WTC11 (cell line): Measurements from ENCODE around the gene CCDC126. TPM values are rescaled to one million over a fixed set of nuclear protein-coding genes. Genes with fewer than 3 reads are reported as not detected.

Experiments used
- ATAC-seq: fragments of 200-7000 bp; cut with Tn5 transposase; 2 replicates; pipeline ENCODE4 v1.10.0; 2021; ENCODE audit warnings: mild to moderate bottlenecking, moderate library complexity
- CTCF ChIA-PET: fragments of 300-600 bp; sonication (Branson Sonifier 250); formaldehyde crosslinking; loops from one replicate; lab custom pipeline; 2021; ENCODE audit warnings: antibody characterized with exemption; lab: Charles Lee
- POLR2A ChIA-PET: fragments of 350-600 bp; sonication (Branson Sonifier 250); formaldehyde crosslinking; loops from one replicate; lab custom pipeline; 2021; ENCODE audit warnings: antibody characterized with exemption; lab: Charles Lee
- DNase-seq: peaks from one replicate; pipeline ENCODE4 v3.0.0; 2021; ENCODE audit warnings: low spot score
- H3K27ac Mint-ChIP-seq: 2 replicates; pipeline ENCODE4 v1.8.0; 2021; ENCODE audit warnings: mixed read lengths
- H3K27me3 Mint-ChIP-seq: 2 replicates; pipeline ENCODE4 v1.8.0; 2021; ENCODE audit warnings: low read depth, mild to moderate bottlenecking, moderate library complexity, mixed read lengths
- H3K36me3 Mint-ChIP-seq: 2 replicates; pipeline ENCODE4 v1.8.0; 2021; ENCODE audit warnings: mixed read lengths
- H3K4me1 Mint-ChIP-seq: 2 replicates; pipeline ENCODE4 v1.8.0; 2022; ENCODE audit warnings: mixed read lengths
- H3K4me3 Mint-ChIP-seq: 2 replicates; pipeline ENCODE4 v1.8.0; 2021; ENCODE audit warnings: mild to moderate bottlenecking, moderate library complexity, mixed read lengths
- H3K9me3 Mint-ChIP-seq: 2 replicates; pipeline ENCODE4 v1.8.0; 2021; ENCODE audit warnings: mixed read lengths
- CDX4 ChIP-seq: fragments of 250-450 bp; sonication (Bioruptor Pico); IDR thresholded peaks from 2 replicates; pipeline ENCODE4 v1.9.0; 2021; ENCODE audit warnings: moderate library complexity, mild to moderate bottlenecking, inconsistent platforms, borderline replicate concordance
- CREB1 ChIP-seq: sonication (generic); formaldehyde crosslinking; IDR thresholded peaks from 2 replicates; pipeline ENCODE4 v1.8.0; 2023; ENCODE audit warnings: mild to moderate bottlenecking, missing genetic modification reagents
- E2F1 ChIP-seq: sonication (generic); formaldehyde crosslinking; IDR thresholded peaks from 2 replicates; pipeline ENCODE4 v1.8.0; 2022; ENCODE audit warnings: mild to moderate bottlenecking, missing genetic modification reagents
- ERG ChIP-seq: fragments of 250-450 bp; sonication (Bioruptor Pico); IDR thresholded peaks from 2 replicates; pipeline ENCODE4 v1.8.0; 2021; ENCODE audit warnings: mild to moderate bottlenecking
- FOXK1 ChIP-seq: sonication (generic); formaldehyde crosslinking; IDR thresholded peaks from 2 replicates; pipeline ENCODE4 v1.8.0; 2022; ENCODE audit warnings: mild to moderate bottlenecking, moderate library complexity, missing genetic modification reagents
- GRHL2 ChIP-seq: fragments of 250-450 bp; sonication (Bioruptor Pico); IDR thresholded peaks from 2 replicates; pipeline ENCODE4 v1.8.0; 2022; ENCODE audit warnings: mild to moderate bottlenecking, moderate library complexity; ENCODE audit not compliant: insufficient replicate concordance, severe bottlenecking
- JAZF1 ChIP-seq: fragments of 250-450 bp; sonication (Bioruptor Pico); IDR thresholded peaks from 2 replicates; pipeline ENCODE4 v1.9.0; 2021; ENCODE audit warnings: moderate library complexity, mild to moderate bottlenecking, inconsistent platforms
- NFE2L1 ChIP-seq: sonication (generic); formaldehyde crosslinking; IDR thresholded peaks from 2 replicates; pipeline ENCODE4 v1.8.1; 2023; ENCODE audit warnings: missing genetic modification reagents
- NR2C2 ChIP-seq: sonication (generic); formaldehyde crosslinking; IDR thresholded peaks from 2 replicates; pipeline ENCODE4 v1.8.0; 2022; ENCODE audit warnings: mild to moderate bottlenecking, missing genetic modification reagents
- OVOL2 ChIP-seq: fragments of 250-450 bp; sonication (Bioruptor Pico); IDR thresholded peaks from 2 replicates; pipeline ENCODE4 v1.9.0; 2021; ENCODE audit warnings: mild to moderate bottlenecking, borderline replicate concordance
- RORB ChIP-seq: fragments of 250-450 bp; sonication (Bioruptor Pico); IDR thresholded peaks from 2 replicates; pipeline ENCODE4 v1.9.0; 2021; ENCODE audit warnings: mild to moderate bottlenecking
- STAT6 ChIP-seq: sonication (generic); formaldehyde crosslinking; conservative IDR thresholded peaks from 2 replicates; pipeline ENCODE4 v1.8.1; 2023; ENCODE audit warnings: mild to moderate bottlenecking, low read depth, missing genetic modification reagents, moderate library complexity
- TEAD1 ChIP-seq: sonication (generic); formaldehyde crosslinking; IDR thresholded peaks from 2 replicates; pipeline ENCODE4 v1.8.0; 2022; ENCODE audit warnings: mild to moderate bottlenecking, missing genetic modification reagents
- TP53 ChIP-seq: sonication (generic); formaldehyde crosslinking; IDR thresholded peaks from 2 replicates; pipeline ENCODE4 v1.8.1; 2023; ENCODE audit warnings: mild to moderate bottlenecking, missing genetic modification reagents
- total RNA-seq: library from RNA; stranded (reverse); gene quantifications from 3 replicates; pipeline ENCODE4 v1.2.3, GENCODE V29; 2021
- TF ChIP-seq, protein P1 (sequence below): sonication (generic); formaldehyde crosslinking; IDR thresholded peaks from 2 replicates; pipeline ENCODE4 v1.8.0; 2023; ENCODE audit warnings: mild to moderate bottlenecking, missing genetic modification reagents
- TF ChIP-seq, protein P2 (sequence below): sonication (generic); formaldehyde crosslinking; IDR thresholded peaks from 2 replicates; pipeline ENCODE4 v1.8.1; 2022; ENCODE audit warnings: mild to moderate bottlenecking, moderate library complexity, missing genetic modification reagents
- TF ChIP-seq, protein P3 (sequence below): sonication (generic); formaldehyde crosslinking; IDR thresholded peaks from 2 replicates; pipeline ENCODE4 v1.8.0; 2023; ENCODE audit warnings: missing genetic modification reagents
- TF ChIP-seq, protein P4 (sequence below): fragments of 250-450 bp; sonication (Bioruptor Pico); IDR thresholded peaks from 2 replicates; pipeline ENCODE4 v1.9.0; 2021; ENCODE audit warnings: mild to moderate bottlenecking

CCDC126 gene
- total RNA-seq, 1 experiment from 2014 or later: 5.1 TPM

DNA sequence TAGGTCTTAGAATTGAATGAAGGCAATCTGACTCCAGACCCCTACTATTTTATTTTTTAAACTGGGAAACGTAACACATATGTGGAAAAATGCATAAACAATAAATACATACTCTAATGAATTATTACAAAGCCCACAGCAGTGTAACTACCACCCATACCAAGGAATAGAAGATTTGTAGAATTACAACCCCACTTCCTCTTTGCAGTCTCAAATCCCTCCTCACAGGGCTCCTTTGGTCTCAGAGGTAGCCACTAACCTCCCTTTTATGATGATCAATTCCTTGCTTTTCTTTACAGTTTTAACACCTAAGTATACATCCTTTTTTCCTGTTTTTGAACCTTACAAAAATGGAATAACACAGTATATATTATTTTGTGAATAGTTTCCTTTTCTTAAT lies 6.7 kb upstream of the CCDC126 start:
- CTCF ChIA-PET: no interaction called here
- no peak for DNase-seq
- no peak overlapping the region for H3K27ac Mint-ChIP-seq
- H3K9me3 Mint-ChIP-seq: peaks cover 3% of the 10 kb centered on the region; the same call in 1 of the 2 replicates
- peaks cover 13% of the 10 kb centered on the region for H3K27me3 Mint-ChIP-seq
- no peak for TF ChIP-seq ERG (CRISPR knock-in tag)
- no peak for TF ChIP-seq STAT6 (CRISPR knock-in tag)
- TF ChIP-seq, protein P1, sequence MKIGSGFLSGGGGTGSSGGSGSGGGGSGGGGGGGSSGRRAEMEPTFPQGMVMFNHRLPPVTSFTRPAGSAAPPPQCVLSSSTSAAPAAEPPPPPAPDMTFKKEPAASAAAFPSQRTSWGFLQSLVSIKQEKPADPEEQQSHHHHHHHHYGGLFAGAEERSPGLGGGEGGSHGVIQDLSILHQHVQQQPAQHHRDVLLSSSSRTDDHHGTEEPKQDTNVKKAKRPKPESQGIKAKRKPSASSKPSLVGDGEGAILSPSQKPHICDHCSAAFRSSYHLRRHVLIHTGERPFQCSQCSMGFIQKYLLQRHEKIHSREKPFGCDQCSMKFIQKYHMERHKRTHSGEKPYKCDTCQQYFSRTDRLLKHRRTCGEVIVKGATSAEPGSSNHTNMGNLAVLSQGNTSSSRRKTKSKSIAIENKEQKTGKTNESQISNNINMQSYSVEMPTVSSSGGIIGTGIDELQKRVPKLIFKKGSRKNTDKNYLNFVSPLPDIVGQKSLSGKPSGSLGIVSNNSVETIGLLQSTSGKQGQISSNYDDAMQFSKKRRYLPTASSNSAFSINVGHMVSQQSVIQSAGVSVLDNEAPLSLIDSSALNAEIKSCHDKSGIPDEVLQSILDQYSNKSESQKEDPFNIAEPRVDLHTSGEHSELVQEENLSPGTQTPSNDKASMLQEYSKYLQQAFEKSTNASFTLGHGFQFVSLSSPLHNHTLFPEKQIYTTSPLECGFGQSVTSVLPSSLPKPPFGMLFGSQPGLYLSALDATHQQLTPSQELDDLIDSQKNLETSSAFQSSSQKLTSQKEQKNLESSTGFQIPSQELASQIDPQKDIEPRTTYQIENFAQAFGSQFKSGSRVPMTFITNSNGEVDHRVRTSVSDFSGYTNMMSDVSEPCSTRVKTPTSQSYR (CRISPR knock-in tag): no peak
- no peak for TF ChIP-seq CDX4
- no peak for TF ChIP-seq E2F1 (CRISPR knock-in tag)
- no peak for TF ChIP-seq NR2C2 (CRISPR knock-in tag)
- no peak for TF ChIP-seq JAZF1
- TF ChIP-seq NFE2L1 (CRISPR knock-in tag): no peak
- no peak for TF ChIP-seq TEAD1
- TF ChIP-seq, protein P2, sequence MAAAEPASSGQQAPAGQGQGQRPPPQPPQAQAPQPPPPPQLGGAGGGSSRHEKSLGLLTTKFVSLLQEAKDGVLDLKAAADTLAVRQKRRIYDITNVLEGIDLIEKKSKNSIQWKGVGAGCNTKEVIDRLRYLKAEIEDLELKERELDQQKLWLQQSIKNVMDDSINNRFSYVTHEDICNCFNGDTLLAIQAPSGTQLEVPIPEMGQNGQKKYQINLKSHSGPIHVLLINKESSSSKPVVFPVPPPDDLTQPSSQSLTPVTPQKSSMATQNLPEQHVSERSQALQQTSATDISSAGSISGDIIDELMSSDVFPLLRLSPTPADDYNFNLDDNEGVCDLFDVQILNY (CRISPR knock-in tag): no peak
- no peak for TF ChIP-seq CREB1 (CRISPR knock-in tag)
- no peak for TF ChIP-seq FOXK1 (CRISPR knock-in tag)
- TF ChIP-seq, protein P3, sequence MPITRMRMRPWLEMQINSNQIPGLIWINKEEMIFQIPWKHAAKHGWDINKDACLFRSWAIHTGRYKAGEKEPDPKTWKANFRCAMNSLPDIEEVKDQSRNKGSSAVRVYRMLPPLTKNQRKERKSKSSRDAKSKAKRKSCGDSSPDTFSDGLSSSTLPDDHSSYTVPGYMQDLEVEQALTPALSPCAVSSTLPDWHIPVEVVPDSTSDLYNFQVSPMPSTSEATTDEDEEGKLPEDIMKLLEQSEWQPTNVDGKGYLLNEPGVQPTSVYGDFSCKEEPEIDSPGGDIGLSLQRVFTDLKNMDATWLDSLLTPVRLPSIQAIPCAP (CRISPR knock-in tag): no peak
- no peak for TF ChIP-seq GRHL2 (CRISPR knock-in tag)
- no peak for TF ChIP-seq OVOL2 (CRISPR knock-in tag)
- TF ChIP-seq TP53 (CRISPR knock-in tag): no peak
- TF ChIP-seq RORB (CRISPR knock-in tag): no peak
- TF ChIP-seq, protein P4, sequence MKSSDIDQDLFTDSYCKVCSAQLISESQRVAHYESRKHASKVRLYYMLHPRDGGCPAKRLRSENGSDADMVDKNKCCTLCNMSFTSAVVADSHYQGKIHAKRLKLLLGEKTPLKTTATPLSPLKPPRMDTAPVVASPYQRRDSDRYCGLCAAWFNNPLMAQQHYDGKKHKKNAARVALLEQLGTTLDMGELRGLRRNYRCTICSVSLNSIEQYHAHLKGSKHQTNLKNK (CRISPR knock-in tag): no peak
- TF ChIP-seq, all 79 proteins: peak for 0
- Mint-ChIP-seq H3K36me3 (no peaks in the 10 kb centered on the region), H3K4me1 (no peaks in the 10 kb centered on the region), H3K4me3 (no peak overlapping the region)
- no peak for ATAC-seq
- POLR2A ChIA-PET: no interaction called here
